Endothelial cell of umbilical vein (primary cell): ENCODE measurements around the gene NEUROG1. TPM values are rescaled to one million over a fixed set of nuclear protein-coding genes. Genes with fewer than 3 reads are reported as not detected.

Experiments
- BruUV-seq: library from RNA; stranded (reverse); fragments of 400-500 nt; replicated peaks from 2 replicates; lab custom pipeline; 2021; lab: Mats Ljungman, UMichigan
- CTCF ChIA-PET: fragments of 300-600, 350-600 bp; sonication (Branson Sonifier 250); formaldehyde crosslinking; loops from one replicate; lab custom pipeline; 2021; ENCODE audit warnings: antibody characterized with exemption, inconsistent platforms; lab: Charles Lee
- POLR2A ChIA-PET: fragments of 300-600, 350-600 bp; sonication (Branson Sonifier 250); formaldehyde crosslinking; loops from one replicate; lab custom pipeline; 2021; ENCODE audit warnings: antibody characterized with exemption, inconsistent platforms; lab: Charles Lee
- DNase-seq: peaks from one replicate; pipeline ENCODE4 v3.0.0-alpha.2; 2011; ENCODE audit warnings: low read depth, low spot score
- FAIRE-seq: peaks from 2 replicates; lab custom pipeline; 2011; peaks lifted over from hg19 to GRCh38; lab: Jason Lieb, UNC
- H2AFZ ChIP-seq: 2 replicates; pipeline ENCODE4 v1.6.0; 2012; ENCODE audit warnings: low read depth, low read length, control low read depth, inconsistent platforms
- H3K27ac ChIP-seq: 2 replicates; pipeline ENCODE4 v1.5.1; 2011; ENCODE audit warnings: low read depth, mild to moderate bottlenecking, control low read depth, low read length, moderate library complexity; ENCODE audit not compliant: insufficient read depth
- H3K27me3 ChIP-seq, 2 experiments: 2 replicates each; pipeline versions ENCODE4 v1.6.0 to v1.6.1; 2011; ENCODE audit warnings: low read length in 2 of 2, mixed read lengths in 1 of 2; ENCODE audit not compliant: control insufficient read depth in 2 of 2, insufficient read depth in 2 of 2
- H3K36me3 ChIP-seq, 2 experiments: 2 replicates in 1 of 2; 3 replicates in 1 of 2; pipeline ENCODE4 v1.5.1; 2011; ENCODE audit warnings: low read length in 2 of 2, mild to moderate bottlenecking in 1 of 2, moderate library complexity in 1 of 2; ENCODE audit not compliant: control insufficient read depth in 2 of 2, insufficient read depth in 2 of 2; ENCODE audit errors: extremely low read depth in 1 of 2
- H3K4me1 ChIP-seq: 3 replicates; pipeline ENCODE4 v1.5.1; 2011; ENCODE audit warnings: mild to moderate bottlenecking, low read length; ENCODE audit not compliant: control insufficient read depth, insufficient read depth; ENCODE audit errors: extremely low read depth
- H3K4me2 ChIP-seq: 2 replicates; pipeline ENCODE4 v1.6.1; 2011; ENCODE audit warnings: low read length, control low read depth, mixed read lengths; ENCODE audit not compliant: insufficient read depth
- H3K4me3 ChIP-seq, 3 experiments: fragments of 200-600 bp in 1 of 3; sonication (generic), shearing (Covaris generic) in 1 of 3; replicated peaks in 1 of 3; 2 replicates each; pipeline ENCODE4 v1.5.1; 2011 to 2016; ENCODE audit warnings: control low read depth in 3 of 3, low read length in 3 of 3, mild to moderate bottlenecking in 2 of 3, inconsistent platforms in 1 of 3, low read depth in 1 of 3, moderate library complexity in 1 of 3; ENCODE audit not compliant: insufficient read depth in 1 of 3
- H3K79me2 ChIP-seq: 2 replicates; pipeline ENCODE4 v1.6.0; 2012; ENCODE audit warnings: low read length, inconsistent platforms; ENCODE audit not compliant: control insufficient read depth, insufficient read depth
- H3K9ac ChIP-seq: replicated peaks from 2 replicates; pipeline ENCODE3; 2011; ENCODE audit warnings: low read length, control low read depth; ENCODE audit not compliant: insufficient read depth; ENCODE audit errors: extremely low read depth
- H3K9me1 ChIP-seq: replicated peaks from 3 replicates; pipeline ENCODE4 v1.6.0; 2011; ENCODE audit warnings: mild to moderate bottlenecking, low read length; ENCODE audit not compliant: control insufficient read depth, insufficient read depth; ENCODE audit errors: extremely low read depth
- H3K9me3 ChIP-seq: replicated peaks from 2 replicates; pipeline ENCODE4 v1.5.1; 2012; ENCODE audit warnings: low read length, inconsistent platforms; ENCODE audit not compliant: control insufficient read depth, insufficient read depth
- H4K20me1 ChIP-seq: replicated peaks from 2 replicates; pipeline ENCODE3; 2011; ENCODE audit warnings: mild to moderate bottlenecking, low read length; ENCODE audit not compliant: control insufficient read depth, insufficient read depth; ENCODE audit errors: extremely low read depth
- FOS ChIP-seq: IDR thresholded peaks from 2 replicates; pipeline ENCODE4 v1.6.1; 2011; ENCODE audit warnings: mild to moderate bottlenecking, low read length, moderate library complexity, borderline replicate concordance; ENCODE audit not compliant: insufficient read depth
- GATA2 ChIP-seq: IDR thresholded peaks from 2 replicates; pipeline ENCODE4 v1.7.0; 2011; ENCODE audit warnings: low read depth, mild to moderate bottlenecking, moderate library complexity, mixed read lengths, low read length; ENCODE audit not compliant: insufficient read length, insufficient read depth
- POLR2A ChIP-seq: IDR thresholded peaks from 2 replicates; pipeline ENCODE4 v1.6.1; 2012; ENCODE audit warnings: low read depth, mild to moderate bottlenecking, control low read depth, low read length
- dilution Hi-C: fragments of 300-500 bp; cut with MboI; formaldehyde crosslinking; loops from one replicate; pipeline ENCODE4 v1.15.0; 2019; ENCODE audit warnings: low sequenced_read_pairs; ENCODE audit not compliant: extremely low pct_ligation_motif_present
- intact Hi-C: fragments of 100-400 bp; cut with micrococcal nuclease; formaldehyde crosslinking; loops from one replicate; pipeline ENCODE4 v1.10.0; 2022
- polyA plus RNA-seq, 4 experiments: library from polyadenylated mRNA; depleted of rRNA in 3 of 4; stranded (reverse) in 3 of 4; unstranded in 1 of 4; fragments of >200 nt; gene quantifications; 2 replicates each; pipeline versions ENCODE4 v1.2.1 to v1.2.3, GENCODE V29; 2011 to 2012; ENCODE audit warnings: missing spikeins in 1 of 4
- total RNA-seq: library from RNA; stranded (reverse); gene quantifications from 2 replicates; pipeline ENCODE4 v1.2.3, GENCODE V29; 2021
- TF ChIP-seq, protein P1 (sequence below), 2 donors: IDR thresholded peaks; 1 replicate in 1 of 2; 2 replicates in 1 of 2; pipeline ENCODE4 v1.5.1; 2011; ENCODE audit warnings: low read length in 2 of 2, mild to moderate bottlenecking in 2 of 2, moderate library complexity in 2 of 2, control low read depth in 1 of 2, inconsistent platforms in 1 of 2, low read depth in 1 of 2; ENCODE audit not compliant: insufficient read depth in 1 of 2; ENCODE audit errors: extremely low read depth in 1 of 2
- TF ChIP-seq, protein P2 (sequence below): IDR thresholded peaks from 2 replicates; pipeline ENCODE4 v1.6.1; 2011; ENCODE audit not compliant: insufficient read depth, insufficient read length

NEUROG1 gene
- total and polyA plus RNA-seq, 2 donors (not counting 3 experiments of a cell fraction or from before 2014, with no cell fraction given) = not detected

DNA sequence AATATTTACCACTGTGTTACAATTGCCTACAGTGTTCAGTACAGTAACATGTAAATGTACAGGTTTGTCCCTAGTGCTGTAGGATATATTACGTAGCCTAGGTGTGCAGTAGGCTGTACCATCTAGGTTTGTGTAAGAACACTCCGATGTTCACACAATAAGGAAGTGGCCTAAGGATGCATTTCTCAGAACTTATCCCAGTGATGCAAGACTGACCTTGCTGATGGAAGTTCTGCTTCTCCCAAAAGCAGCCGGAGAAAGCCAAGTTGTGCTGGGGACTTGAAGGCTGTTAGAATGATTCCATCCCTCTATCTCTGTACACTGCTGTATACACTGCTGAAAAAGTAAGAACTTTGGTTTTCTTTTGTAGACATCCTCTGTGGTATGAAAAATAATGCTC, 21.6 kb downstream of the NEUROG1 start:
- Histone ChIP-seq H2AFZ (no peak overlapping the region), H3K79me2 (no peaks in the 10 kb centered on the region), H3K9me1 (no peaks in the 10 kb centered on the region), H3K4me3 (no peak overlapping the region), H3K27ac (no peak overlapping the region), H3K36me3 (no peaks in the 10 kb centered on the region), H3K9me3 (no peaks in the 10 kb centered on the region), H4K20me1 (no peaks in the 10 kb centered on the region), H3K9ac (no peak overlapping the region), H3K27me3 (peaks cover 4 to 23% of the 10 kb centered on the region in 2 experiments), H3K4me1 (no peaks in the 10 kb centered on the region), H3K4me2 (no peak overlapping the region)
- ChIA-PET POLR2A (no interaction called here), CTCF (interaction anchor here (0.7 kb wide), 1 partner anchor 48 kb away, joined by 4 read pairs; no protein-coding TSS in a partner anchor)
- no peak for FAIRE-seq
- no peak for TF ChIP-seq GATA2
- no TSS peak for BruUV-seq
- intact Hi-C loops (no loop called here), dilution Hi-C loops (no loop called here)
- DNase-seq = no peak

DNA sequence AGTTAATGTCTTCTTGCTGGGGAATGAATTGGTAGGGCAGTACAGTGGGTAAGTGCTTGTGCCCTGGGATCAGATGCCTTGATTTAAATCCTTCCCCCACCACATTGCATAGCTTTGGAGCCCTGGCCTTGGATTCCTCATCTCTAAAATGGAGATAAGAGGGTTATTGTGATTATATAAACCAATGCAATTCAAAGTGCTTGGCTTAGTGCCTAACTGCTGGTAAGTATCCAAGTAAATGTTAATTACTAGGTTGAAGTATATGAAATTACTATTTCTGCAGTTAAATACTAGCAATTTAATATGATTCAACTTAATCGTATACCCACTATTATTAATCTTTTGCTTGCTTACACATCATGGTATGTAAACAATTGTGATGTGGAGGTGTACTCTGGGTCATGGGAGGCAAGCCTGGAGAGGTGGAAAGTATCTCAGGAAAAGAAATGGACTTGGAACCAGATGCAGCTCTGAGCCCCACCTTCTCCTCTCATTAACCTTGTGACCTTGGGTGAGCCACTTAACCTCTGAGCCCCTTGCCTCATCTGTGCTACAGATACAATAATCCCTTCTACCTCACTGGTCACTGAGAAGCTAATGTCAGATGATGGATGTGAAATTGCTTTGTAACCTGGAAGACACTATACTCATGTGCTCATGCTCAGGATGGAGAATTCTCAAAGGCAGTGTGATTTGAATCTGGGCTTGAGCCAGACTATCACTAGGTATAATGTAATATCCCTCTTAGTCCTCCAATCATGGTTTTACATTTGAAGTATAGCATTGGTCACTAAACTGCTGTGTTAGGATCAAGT, 23.8 kb downstream of the NEUROG1 start:
- CTCF ChIA-PET = no interaction called here
- Histone ChIP-seq H3K4me2 (no peak overlapping the region), H4K20me1 (no peaks in the 10 kb centered on the region), H3K27me3 (peaks cover 14 to 27% of the 10 kb centered on the region in 2 experiments), H3K4me1 (no peaks in the 10 kb centered on the region), H3K4me3 (no peak overlapping the region), H3K9me3 (no peaks in the 10 kb centered on the region), H3K36me3 (no peaks in the 10 kb centered on the region), H3K9me1 (no peaks in the 10 kb centered on the region), H3K27ac (no peak overlapping the region), H2AFZ (no peak overlapping the region), H3K79me2 (no peaks in the 10 kb centered on the region), H3K9ac (no peak overlapping the region)
- intact Hi-C loops (no loop called here), dilution Hi-C loops (no loop called here)
- no peak for TF ChIP-seq POLR2A
- no peak for TF ChIP-seq FOS
- TF ChIP-seq, protein P1, sequence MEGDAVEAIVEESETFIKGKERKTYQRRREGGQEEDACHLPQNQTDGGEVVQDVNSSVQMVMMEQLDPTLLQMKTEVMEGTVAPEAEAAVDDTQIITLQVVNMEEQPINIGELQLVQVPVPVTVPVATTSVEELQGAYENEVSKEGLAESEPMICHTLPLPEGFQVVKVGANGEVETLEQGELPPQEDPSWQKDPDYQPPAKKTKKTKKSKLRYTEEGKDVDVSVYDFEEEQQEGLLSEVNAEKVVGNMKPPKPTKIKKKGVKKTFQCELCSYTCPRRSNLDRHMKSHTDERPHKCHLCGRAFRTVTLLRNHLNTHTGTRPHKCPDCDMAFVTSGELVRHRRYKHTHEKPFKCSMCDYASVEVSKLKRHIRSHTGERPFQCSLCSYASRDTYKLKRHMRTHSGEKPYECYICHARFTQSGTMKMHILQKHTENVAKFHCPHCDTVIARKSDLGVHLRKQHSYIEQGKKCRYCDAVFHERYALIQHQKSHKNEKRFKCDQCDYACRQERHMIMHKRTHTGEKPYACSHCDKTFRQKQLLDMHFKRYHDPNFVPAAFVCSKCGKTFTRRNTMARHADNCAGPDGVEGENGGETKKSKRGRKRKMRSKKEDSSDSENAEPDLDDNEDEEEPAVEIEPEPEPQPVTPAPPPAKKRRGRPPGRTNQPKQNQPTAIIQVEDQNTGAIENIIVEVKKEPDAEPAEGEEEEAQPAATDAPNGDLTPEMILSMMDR (IDR thresholded peaks at IDR 0.05; ENCODE audit: extremely low read depth in 1 of 2, insufficient read depth in 1 of 2, low read depth in 1 of 2, low read length in 2 of 2) = no peak
- TF ChIP-seq, protein P2, sequence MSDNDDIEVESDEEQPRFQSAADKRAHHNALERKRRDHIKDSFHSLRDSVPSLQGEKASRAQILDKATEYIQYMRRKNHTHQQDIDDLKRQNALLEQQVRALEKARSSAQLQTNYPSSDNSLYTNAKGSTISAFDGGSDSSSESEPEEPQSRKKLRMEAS = no peak
- no TSS peak for BruUV-seq
- no peak for DNase-seq
- FAIRE-seq = no peak
- POLR2A ChIA-PET = no interaction called here
